ENCODE data around the gene LMBR1.

GRCh38 chr7:156928406-156928747 is 35.4 kb upstream of the LMBR1 start:
- TF ChIP-seq, protein P1, sequence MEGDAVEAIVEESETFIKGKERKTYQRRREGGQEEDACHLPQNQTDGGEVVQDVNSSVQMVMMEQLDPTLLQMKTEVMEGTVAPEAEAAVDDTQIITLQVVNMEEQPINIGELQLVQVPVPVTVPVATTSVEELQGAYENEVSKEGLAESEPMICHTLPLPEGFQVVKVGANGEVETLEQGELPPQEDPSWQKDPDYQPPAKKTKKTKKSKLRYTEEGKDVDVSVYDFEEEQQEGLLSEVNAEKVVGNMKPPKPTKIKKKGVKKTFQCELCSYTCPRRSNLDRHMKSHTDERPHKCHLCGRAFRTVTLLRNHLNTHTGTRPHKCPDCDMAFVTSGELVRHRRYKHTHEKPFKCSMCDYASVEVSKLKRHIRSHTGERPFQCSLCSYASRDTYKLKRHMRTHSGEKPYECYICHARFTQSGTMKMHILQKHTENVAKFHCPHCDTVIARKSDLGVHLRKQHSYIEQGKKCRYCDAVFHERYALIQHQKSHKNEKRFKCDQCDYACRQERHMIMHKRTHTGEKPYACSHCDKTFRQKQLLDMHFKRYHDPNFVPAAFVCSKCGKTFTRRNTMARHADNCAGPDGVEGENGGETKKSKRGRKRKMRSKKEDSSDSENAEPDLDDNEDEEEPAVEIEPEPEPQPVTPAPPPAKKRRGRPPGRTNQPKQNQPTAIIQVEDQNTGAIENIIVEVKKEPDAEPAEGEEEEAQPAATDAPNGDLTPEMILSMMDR (IDR thresholded peaks at IDR 0.05; ENCODE audit: insufficient read depth, low read depth, low read length): no peak
- no peak for TF ChIP-seq EZH2 (IDR thresholded peaks at IDR 0.05; ENCODE audit: insufficient read depth, low read length)

Measured in astrocyte (in vitro differentiated cells and primary cell).